GM12891 (cell line): ENCODE data around the gene TCF7L2.

Experiments
- PAX5 ChIP-seq: IDR thresholded peaks from 2 replicates; pipeline ENCODE4 v1.6.1; 2011; ENCODE audit warnings: low read length, moderate library complexity, mild to moderate bottlenecking; ENCODE audit not compliant: insufficient read depth, severe bottlenecking
- POLR2A ChIP-seq: IDR thresholded peaks from 2 replicates; pipeline ENCODE4 v1.6.1; 2011; ENCODE audit warnings: low read depth, low read length, control low read depth
- POLR2AphosphoS5 ChIP-seq: IDR thresholded peaks from 2 replicates; pipeline ENCODE4 v1.6.1; 2011; ENCODE audit warnings: low read depth, low read length, control low read depth
- POU2F2 ChIP-seq: IDR thresholded peaks from 2 replicates; pipeline ENCODE4 v1.6.1; 2011; ENCODE audit warnings: low read depth, mild to moderate bottlenecking, control low read depth, low read length, moderate library complexity
- SPI1 ChIP-seq: IDR thresholded peaks from 2 replicates; pipeline ENCODE4 v1.6.1; 2011; ENCODE audit warnings: low read depth, low read length, control low read depth
- TAF1 ChIP-seq: IDR thresholded peaks from 2 replicates; pipeline ENCODE4 v1.6.1; 2011; ENCODE audit warnings: low read depth, low read length, control low read depth

DNA sequence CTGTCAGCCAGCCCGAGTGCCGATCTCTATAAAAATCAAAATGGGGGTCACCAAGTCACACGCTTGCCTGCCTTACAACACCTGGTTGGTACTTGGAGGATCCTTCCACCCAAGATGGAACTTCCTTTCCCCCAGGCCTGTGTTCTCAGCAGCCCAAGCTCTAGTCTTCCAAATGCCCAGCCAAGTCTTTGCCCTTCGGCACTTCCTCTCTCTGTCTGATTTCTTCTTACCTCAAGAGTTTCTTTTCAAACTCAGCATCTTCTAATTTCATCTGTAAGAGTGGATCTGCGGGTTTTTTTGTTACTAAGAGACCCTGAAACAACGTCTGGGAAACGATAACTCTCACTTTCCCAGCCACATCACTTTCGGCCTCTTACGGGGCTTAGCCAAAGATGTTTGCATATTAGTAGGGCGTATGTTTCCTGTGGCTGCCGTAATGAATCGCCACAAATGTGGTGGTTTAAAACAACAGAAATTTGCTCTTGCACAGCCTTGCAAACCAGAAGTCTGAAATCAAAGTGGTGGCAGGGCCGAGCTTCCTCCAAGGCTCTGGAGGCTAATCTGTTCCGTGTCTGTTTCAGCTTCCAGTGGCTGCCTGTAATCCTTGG lies 219.9 kb downstream of the TCF7L2 start:
- TF ChIP-seq POLR2A (no peak), TAF1 (no peak), POLR2AphosphoS5 (no peak), SPI1 (peak; percentile 74), PAX5 (no peak), POU2F2 (peak; percentile 91)
